Fibroblast of lung (primary cell): ENCODE results near the gene DNAJC5. TPM values are rescaled to one million over a fixed set of nuclear protein-coding genes. Genes with fewer than 3 reads are reported as not detected.
"Not testable (repeated sequence)": the region's sequence is repeated elsewhere in the genome, so short reads cannot be mapped to it uniquely, and the experiment has no call there.

Experiments used
- DNase-seq, 2 donors: peaks; one replicate each; pipeline versions ENCODE4 v3.0.0 to v3.0.0-alpha.2; 2010; ENCODE audit warnings: low read depth in 2 of 2
- H2AFZ ChIP-seq: 2 replicates; pipeline ENCODE4 v1.5.1; 2012; ENCODE audit warnings: low read length, control low read depth, inconsistent platforms
- H3K27ac ChIP-seq: 2 replicates; pipeline ENCODE4 v1.5.1; 2011; ENCODE audit warnings: low read length, control low read depth; ENCODE audit not compliant: insufficient read depth
- H3K27me3 ChIP-seq: 2 replicates; pipeline ENCODE4 v1.5.1; 2011; ENCODE audit warnings: mild to moderate bottlenecking, low read length; ENCODE audit not compliant: control insufficient read depth, insufficient read depth
- H3K36me3 ChIP-seq: 2 replicates; pipeline ENCODE4 v1.5.1; 2011; ENCODE audit warnings: low read length; ENCODE audit not compliant: control insufficient read depth, insufficient read depth
- H3K4me1 ChIP-seq: 2 replicates; pipeline ENCODE4 v1.5.1; 2011; ENCODE audit warnings: low read length; ENCODE audit not compliant: control insufficient read depth, insufficient read depth; ENCODE audit errors: extremely low read depth
- H3K4me2 ChIP-seq: 2 replicates; pipeline ENCODE4 v1.5.1; 2011; ENCODE audit warnings: low read length, control low read depth; ENCODE audit not compliant: insufficient read depth; ENCODE audit errors: extremely low read depth
- H3K4me3 ChIP-seq, 4 experiments: fragments of 200-600 bp in 1 of 4; sonication (generic) in 1 of 4; replicated peaks in 1 of 4; 2 replicates each; pipeline ENCODE4 v1.5.1; 2011 to 2016; ENCODE audit warnings: low read length in 4 of 4, low read depth in 3 of 4, mild to moderate bottlenecking in 3 of 4, control low read depth in 2 of 4, inconsistent platforms in 1 of 4, mixed read lengths in 1 of 4; ENCODE audit not compliant: insufficient read depth in 1 of 4; ENCODE audit errors: control extremely low read depth in 1 of 4
- H3K79me2 ChIP-seq: 2 replicates; pipeline ENCODE4 v1.5.1; 2012; ENCODE audit warnings: mild to moderate bottlenecking, low read length, inconsistent platforms; ENCODE audit not compliant: control insufficient read depth, insufficient read depth
- H3K9ac ChIP-seq: 2 replicates; pipeline ENCODE4 v1.5.1; 2011; ENCODE audit warnings: mild to moderate bottlenecking, low read length, control low read depth; ENCODE audit not compliant: insufficient read depth
- H3K9me3 ChIP-seq: 2 replicates; pipeline ENCODE4 v1.5.1; 2012; ENCODE audit warnings: low read depth, low read length; ENCODE audit not compliant: control insufficient read depth, insufficient read depth
- H4K20me1 ChIP-seq: 2 replicates; pipeline ENCODE4 v1.5.1; 2011; ENCODE audit warnings: low read length; ENCODE audit not compliant: control insufficient read depth, insufficient read depth; ENCODE audit errors: extremely low read depth
- EZH2 ChIP-seq: IDR thresholded peaks from 2 replicates; pipeline ENCODE4 v1.5.1; 2012; ENCODE audit warnings: low read length, control low read depth, mild to moderate bottlenecking; ENCODE audit errors: missing control alignments
- polyA plus RNA-seq, 2 donors: library from polyadenylated mRNA; depleted of rRNA in 1 of 2; stranded (reverse) in 1 of 2; unstranded in 1 of 2; fragments of >200 nt; gene quantifications; 2 replicates each; pipeline ENCODE4 v1.2.1, GENCODE V29; 2011 to 2012; ENCODE audit warnings: missing spikeins in 1 of 2
- total RNA-seq: library from RNA; depleted of rRNA; stranded (reverse); fragments of >200 nt; gene quantifications from 2 replicates; pipeline ENCODE4 v1.2.1, GENCODE V29; 2014
- TF ChIP-seq, protein P1 (sequence below), 2 donors: IDR thresholded peaks in 1 of 2; conservative IDR thresholded peaks in 1 of 2; 1 replicate in 1 of 2; 2 replicates in 1 of 2; pipeline ENCODE4 v1.5.1; 2011 to 2012; ENCODE audit warnings: low read length in 2 of 2, control low read depth in 1 of 2, inconsistent platforms in 1 of 2, low read depth in 1 of 2, mild to moderate bottlenecking in 1 of 2

Gene DNAJC5
- total and polyA plus RNA-seq, 2 donors (not counting 1 experiment from before 2014, with no cell fraction given) = 29.6 to 48.9 TPM

DNA sequence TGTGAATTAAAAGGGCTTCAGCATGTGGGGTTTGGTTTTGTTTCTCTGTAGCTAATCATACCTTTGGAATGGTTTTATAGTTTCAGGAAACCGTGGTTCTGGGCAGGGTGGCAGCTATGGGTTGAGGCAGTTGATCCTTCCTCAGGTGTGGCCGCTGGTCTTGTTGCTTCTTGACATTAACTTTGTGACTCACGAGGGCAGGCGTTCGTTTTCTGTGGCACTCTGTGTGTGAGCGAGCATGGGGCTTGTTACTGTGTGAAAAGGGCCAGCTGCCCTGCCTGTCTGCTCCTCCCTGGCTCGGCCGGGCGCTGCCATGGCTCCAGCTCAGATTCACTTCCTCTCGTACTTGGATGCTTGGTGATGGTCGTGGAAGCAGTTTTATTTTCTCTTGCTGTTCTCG, 16.2 kb downstream of the DNAJC5 start:
- Histone ChIP-seq H3K27ac (peak overlapping the region; percentile 47), H4K20me1 (no peaks in the 10 kb centered on the region)
- DNase-seq = peak; percentile 39 to 59

DNA sequence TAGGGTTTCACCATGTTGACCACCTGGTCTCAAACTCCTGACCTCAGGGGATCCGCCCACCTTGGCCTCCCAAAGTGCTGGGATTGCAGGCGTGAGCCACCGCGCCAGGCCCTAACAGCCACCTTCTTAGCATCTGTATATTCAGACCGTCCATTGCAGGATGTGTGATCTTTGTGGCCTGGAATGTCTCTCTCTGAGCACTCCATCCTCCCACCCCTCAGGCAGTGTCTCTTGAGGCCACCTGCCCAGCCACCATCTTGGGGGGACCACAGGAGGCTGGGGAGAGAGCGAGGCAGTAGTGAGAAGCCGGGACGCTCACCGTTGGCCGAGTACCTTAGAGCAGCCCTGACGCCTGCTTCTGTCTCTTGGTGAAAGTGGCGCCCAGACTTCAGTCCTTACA, 18.8 kb downstream of the DNAJC5 start:
- Histone ChIP-seq H3K4me1 (no peaks in the 10 kb centered on the region), H3K79me2 (peaks cover 64% of the 10 kb centered on the region), H3K27ac (no peak overlapping the region), H3K4me3 (no peak overlapping the region), H4K20me1 (no peaks in the 10 kb centered on the region), H3K36me3 (peaks cover 2% of the 10 kb centered on the region), H2AFZ (no peak overlapping the region), H3K9ac (no peak overlapping the region), H3K4me2 (no peak overlapping the region), H3K9me3 (no peaks in the 10 kb centered on the region), H3K27me3 (no peaks in the 10 kb centered on the region)
- DNase-seq = no peak
- no peak for TF ChIP-seq EZH2
- TF ChIP-seq, protein P1, sequence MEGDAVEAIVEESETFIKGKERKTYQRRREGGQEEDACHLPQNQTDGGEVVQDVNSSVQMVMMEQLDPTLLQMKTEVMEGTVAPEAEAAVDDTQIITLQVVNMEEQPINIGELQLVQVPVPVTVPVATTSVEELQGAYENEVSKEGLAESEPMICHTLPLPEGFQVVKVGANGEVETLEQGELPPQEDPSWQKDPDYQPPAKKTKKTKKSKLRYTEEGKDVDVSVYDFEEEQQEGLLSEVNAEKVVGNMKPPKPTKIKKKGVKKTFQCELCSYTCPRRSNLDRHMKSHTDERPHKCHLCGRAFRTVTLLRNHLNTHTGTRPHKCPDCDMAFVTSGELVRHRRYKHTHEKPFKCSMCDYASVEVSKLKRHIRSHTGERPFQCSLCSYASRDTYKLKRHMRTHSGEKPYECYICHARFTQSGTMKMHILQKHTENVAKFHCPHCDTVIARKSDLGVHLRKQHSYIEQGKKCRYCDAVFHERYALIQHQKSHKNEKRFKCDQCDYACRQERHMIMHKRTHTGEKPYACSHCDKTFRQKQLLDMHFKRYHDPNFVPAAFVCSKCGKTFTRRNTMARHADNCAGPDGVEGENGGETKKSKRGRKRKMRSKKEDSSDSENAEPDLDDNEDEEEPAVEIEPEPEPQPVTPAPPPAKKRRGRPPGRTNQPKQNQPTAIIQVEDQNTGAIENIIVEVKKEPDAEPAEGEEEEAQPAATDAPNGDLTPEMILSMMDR (conservative IDR thresholded peaks at IDR 0.05 in 1 of 2, IDR thresholded peaks at IDR 0.05 in 1 of 2; ENCODE audit: low read depth in 1 of 2, low read length in 2 of 2) = no peak

More for the DNA sequence above, 16.2 kb downstream of the DNAJC5 start:
- no peak overlapping the region for H2AFZ ChIP-seq
- no peaks in the 10 kb centered on the region for H3K4me1 ChIP-seq
- H3K4me2 ChIP-seq = peak overlapping the region; percentile 42
- TF ChIP-seq, protein P1 (conservative IDR thresholded peaks at IDR 0.05 in 1 of 2, IDR thresholded peaks at IDR 0.05 in 1 of 2; ENCODE audit: low read depth in 1 of 2, low read length in 2 of 2) = no peak
- no peak for TF ChIP-seq EZH2
- no peak overlapping the region for H3K9ac ChIP-seq
- H3K36me3 ChIP-seq = peaks cover 2% of the 10 kb centered on the region
- H3K27me3 ChIP-seq = no peaks in the 10 kb centered on the region
- no peak overlapping the region for H3K4me3 ChIP-seq
- peaks cover 75% of the 10 kb centered on the region for H3K79me2 ChIP-seq
- no peaks in the 10 kb centered on the region for H3K9me3 ChIP-seq

DNA sequence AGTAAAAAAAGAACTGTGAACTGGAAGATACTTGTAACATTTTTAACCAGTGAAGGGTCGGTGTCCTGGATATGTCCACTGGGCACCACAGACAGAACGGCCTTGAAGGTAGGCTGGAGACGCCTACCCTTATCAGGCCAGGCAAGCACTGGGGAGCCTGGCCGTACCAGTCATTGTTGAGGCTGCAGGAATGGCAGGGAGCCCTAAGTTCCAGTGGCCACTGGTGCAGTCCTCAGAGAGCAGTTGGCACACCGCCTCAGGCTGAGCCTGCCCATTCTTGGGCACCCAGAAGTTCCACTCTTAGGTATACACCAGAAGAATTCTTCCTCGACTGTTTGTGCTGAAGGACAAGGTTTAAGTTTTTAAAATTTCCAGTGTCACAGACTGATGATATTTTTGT, 20.5 kb downstream of the DNAJC5 start:
- H3K9me3 ChIP-seq = no peaks in the 10 kb centered on the region
- no peak overlapping the region for H2AFZ ChIP-seq
- no peaks in the 10 kb centered on the region for H3K27me3 ChIP-seq
- no peak for TF ChIP-seq EZH2
- TF ChIP-seq, protein P1 (conservative IDR thresholded peaks at IDR 0.05 in 1 of 2, IDR thresholded peaks at IDR 0.05 in 1 of 2; ENCODE audit: low read depth in 1 of 2, low read length in 2 of 2) = no peak
- H3K27ac ChIP-seq = no peak overlapping the region
- no peak overlapping the region for H3K4me3 ChIP-seq
- DNase-seq = no peak
- no peaks in the 10 kb centered on the region for H4K20me1 ChIP-seq
- H3K79me2 ChIP-seq = peaks cover 60% of the 10 kb centered on the region
- no peak overlapping the region for H3K4me2 ChIP-seq
- no peak overlapping the region for H3K9ac ChIP-seq
- no peaks in the 10 kb centered on the region for H3K4me1 ChIP-seq
- peaks cover 2% of the 10 kb centered on the region for H3K36me3 ChIP-seq

DNA sequence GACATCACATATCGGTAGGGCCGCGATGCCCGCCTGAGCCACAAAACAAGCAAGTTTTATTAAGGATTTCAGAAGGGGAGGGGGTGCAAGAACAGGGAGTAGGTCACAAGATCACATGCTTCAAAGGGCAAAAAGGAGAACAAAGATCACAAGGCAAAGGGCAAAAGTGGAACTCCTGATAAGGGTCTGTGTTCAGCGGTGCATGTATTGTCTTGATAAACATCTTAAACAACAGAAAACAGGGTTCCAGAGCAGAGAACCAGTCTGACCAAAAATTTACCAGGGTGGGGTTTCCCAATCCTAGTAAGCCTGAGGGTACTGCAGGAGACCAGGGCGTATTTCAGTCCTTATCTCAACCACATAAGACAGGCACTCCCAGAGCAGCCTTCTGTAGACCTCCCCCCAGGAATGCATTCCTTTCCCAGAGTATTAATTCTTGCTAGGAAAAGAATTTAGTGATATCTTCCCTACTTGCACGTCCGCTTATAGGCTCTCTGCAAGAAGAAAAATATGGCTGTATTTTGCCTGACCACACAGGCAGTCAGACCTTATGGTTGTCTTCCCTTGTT, 21.5 kb downstream of the DNAJC5 start:
- not testable (repeated sequence) for H2AFZ ChIP-seq

More for the DNA sequence above, 21.5 kb downstream of the DNAJC5 start:
- not testable (repeated sequence) for H3K27me3 ChIP-seq, H4K20me1 ChIP-seq, H3K36me3 ChIP-seq, H3K4me3 ChIP-seq, H3K4me1 ChIP-seq, H3K4me2 ChIP-seq, H3K9ac ChIP-seq, H3K9me3 ChIP-seq, H3K27ac ChIP-seq
- peaks cover 51% of the 10 kb centered on the region for H3K79me2 ChIP-seq
- DNase-seq = peak in 1 of 2 donors; percentile 50
